ENCODE measurements around the gene DLG2.

Gene DLG2

GRCh38 chr11:85485902-85486301 is 141.2 kb downstream of the DLG2 start:
- H3K4me3 ChIP-seq (ENCODE audit: low read depth, low read length), result no peak overlapping the region
- TF ChIP-seq CTCF (IDR thresholded peaks at IDR 0.05; ENCODE audit: borderline replicate concordance, insufficient read depth, low read depth, low read length), result no peak

GRCh38 chr11:85483861-85484260 is 143.3 kb downstream of the DLG2 start:
- no peak overlapping the region for H3K4me3 ChIP-seq (ENCODE audit: low read depth, low read length)
- no peak for TF ChIP-seq CTCF (IDR thresholded peaks at IDR 0.05; ENCODE audit: borderline replicate concordance, insufficient read depth, low read depth, low read length)

GRCh38 chr11:85481862-85482261 is 145.3 kb downstream of the DLG2 start:
- no peak overlapping the region for H3K4me3 ChIP-seq (ENCODE audit: low read depth, low read length)
- TF ChIP-seq CTCF (IDR thresholded peaks at IDR 0.05; ENCODE audit: borderline replicate concordance, insufficient read depth, low read depth, low read length), result no peak

- H3K4me3 ChIP-seq (ENCODE audit: low read depth, low read length), result no peak overlapping the region
- no peak for TF ChIP-seq CTCF (IDR thresholded peaks at IDR 0.05; ENCODE audit: borderline replicate concordance, insufficient read depth, low read depth, low read length)
Measured at GRCh38 chr11:85475660-85476517, 151.3 kb downstream of the DLG2 start.

GRCh38 chr11:85472953-85473352 is 154.2 kb downstream of the DLG2 start:
- H3K4me3 ChIP-seq (ENCODE audit: low read depth, low read length), result no peak overlapping the region
- TF ChIP-seq CTCF (IDR thresholded peaks at IDR 0.05; ENCODE audit: borderline replicate concordance, insufficient read depth, low read depth, low read length), result no peak

- TF ChIP-seq CTCF (IDR thresholded peaks at IDR 0.05; ENCODE audit: borderline replicate concordance, insufficient read depth, low read depth, low read length), result no peak
- no peak overlapping the region for H3K4me3 ChIP-seq (ENCODE audit: low read depth, low read length)
Measured at GRCh38 chr11:85464283-85464682, 162.9 kb downstream of the DLG2 start.

GRCh38 chr11:85459304-85459703 is 167.8 kb downstream of the DLG2 start:
- H3K4me3 ChIP-seq (ENCODE audit: low read depth, low read length), result no peak overlapping the region

More at GRCh38 chr11:85459304-85459703, 167.8 kb downstream of the DLG2 start:
- TF ChIP-seq CTCF (IDR thresholded peaks at IDR 0.05; ENCODE audit: borderline replicate concordance, insufficient read depth, low read depth, low read length), result no peak

Data from GM12875 (cell line).